Psoas muscle (tissue), 8 donors: Measurements from ENCODE around the gene ABHD2. TPM values are rescaled to one million over a fixed set of nuclear protein-coding genes. Genes with fewer than 3 reads are reported as not detected.

Experiments
- ATAC-seq, 4 donors: fragments of 200-7000 bp; cut with Tn5 transposase; one replicate each; pipeline ENCODE4 v1.9.1; 2020; ENCODE audit warnings: moderate library complexity in 3 of 4, mild to moderate bottlenecking in 2 of 4
- DNase-seq, 2 donors: peaks; one replicate each; pipeline ENCODE4 v3.0.0-alpha.2; 2020
- H3K27ac ChIP-seq: fragments of 200-600 bp; one replicate; pipeline ENCODE4 v1.8.0; 2022
- H3K27me3 ChIP-seq, 3 donors: fragments of 200-600 bp in 1 of 3; one replicate each; pipeline versions ENCODE4 v1.6.1 to v1.8.0; 2013 to 2022; ENCODE audit warnings: low read length in 2 of 3, mild to moderate bottlenecking in 2 of 3, moderate library complexity in 1 of 3; ENCODE audit not compliant: insufficient read depth in 3 of 3
- H3K36me3 ChIP-seq, 2 donors: fragments of 200-600 bp in 1 of 2; one replicate each; pipeline versions ENCODE4 v1.6.1 to v1.8.0; 2013 to 2022; ENCODE audit warnings: low read depth in 1 of 2, mild to moderate bottlenecking in 1 of 2, moderate library complexity in 1 of 2; ENCODE audit not compliant: insufficient read depth in 1 of 2
- H3K4me1 ChIP-seq: fragments of 200-600 bp; one replicate; pipeline ENCODE4 v1.8.0; 2022
- H3K4me3 ChIP-seq: fragments of 200-600 bp; one replicate; pipeline ENCODE4 v1.8.0; 2022; ENCODE audit warnings: mild to moderate bottlenecking
- H3K9me3 ChIP-seq: fragments of 200-600 bp; one replicate; pipeline ENCODE4 v1.8.0; 2022
- CTCF ChIP-seq: fragments of 200-600 bp; IDR thresholded peaks from one replicate; pipeline ENCODE4 v1.8.0; 2022; ENCODE audit warnings: antibody characterized with exemption
- whole genome bisulfite sequencing, 3 donors: extraction: QIAGEN DNeasy Blood & Tissue Kit; methylation state at CpG; one replicate each; pipeline versions ENCODE4 v1.1.6 to v1.1.7; 2013; 5-methylcytosine and 5-hydroxymethylcytosine counted together
- intact Hi-C, 2 donors: fragments of 100-400 bp; cut with DNase I; formaldehyde crosslinking; loops; one replicate each; pipeline versions ENCODE4 v1.11.0 to v1.14.2; 2022
- polyA plus RNA-seq, 3 donors: library from polyadenylated mRNA; stranded (reverse); fragments of 200-250 nt; gene quantifications; one replicate each; pipeline ENCODE4 v1.2.3, GENCODE V29; 2013
- total RNA-seq, 4 donors: library from RNA; stranded (reverse); fragmentation: NEBNext Ultra II Directional in 2 of 4; extraction: Animal tissue kit (Norgen Biotek cat#: 25700) in 2 of 4; gene quantifications; one replicate each; pipeline versions ENCODE4 v1.2.1 to v1.2.4, GENCODE V29; 2021 to 2023
- donor health status: healthy with polysubstance abuse.
- donor health status: DM: no; HTN: no; CAD: no; lungs with moderate emphysema.
- donor health status: Bipolar disorder and iron deficiency.
- donor health status: healthy.
- donor health status: DM: yes; HTN: yes; CAD: no.
- donor health status: DM: no; HTN: no; CAD: no.
- donor health status: DM: no; HTN: no; CAD: no.
- donor health status: DM: yes; HTN: yes; CAD: no.

ABHD2 gene
- total and polyA plus RNA-seq, 7 donors: 10.8 to 215 (median 66.1) TPM

- Histone ChIP-seq H3K4me3 (no peak overlapping the region), H3K36me3 (peaks cover 6 to 37% of the 10 kb centered on the region in 2 donors), H3K27ac (peak overlapping the region; percentile 25), H3K9me3 (no peaks in the 10 kb centered on the region), H3K27me3 (no peaks in the 10 kb centered on the region), H3K4me1 (peaks cover 75% of the 10 kb centered on the region)
- no peak for ATAC-seq
- WGBS, 3 donors: 55 to 69% (median 63%) methylated on average over 6 of the region's 6 CpGs
- intact Hi-C loops: no loop called here
- TF ChIP-seq CTCF: no peak
- no peak for DNase-seq
Measured at GRCh38 chr15:89143503-89144162, 55.4 kb downstream of the ABHD2 start.

GRCh38 chr15:89144491-89144890 is 56.2 kb downstream of the ABHD2 start:
- Histone ChIP-seq H3K27ac (peak overlapping the region; percentile 25), H3K4me1 (peaks cover 74% of the 10 kb centered on the region), H3K27me3 (no peaks in the 10 kb centered on the region), H3K4me3 (no peak overlapping the region), H3K36me3 (peaks cover 6 to 37% of the 10 kb centered on the region in 2 donors), H3K9me3 (no peaks in the 10 kb centered on the region)
- intact Hi-C loops: no loop called here
- TF ChIP-seq CTCF: no peak
- 89 to 94% (median 93%) methylated on average over 3 of the region's 3 CpGs for WGBS, 3 donors
- DNase-seq (no peak), ATAC-seq (no peak)

GRCh38 chr15:89146366-89146765 is 58.1 kb downstream of the ABHD2 start:
- intact Hi-C loops: no loop called here
- Histone ChIP-seq H3K27me3 (no peaks in the 10 kb centered on the region), H3K4me3 (no peak overlapping the region), H3K36me3 (peaks cover 6 to 22% of the 10 kb centered on the region in 2 donors), H3K4me1 (peaks cover 74% of the 10 kb centered on the region), H3K27ac (no peak overlapping the region), H3K9me3 (no peaks in the 10 kb centered on the region)
- no peak for ATAC-seq
- DNase-seq: no peak
- 57 to 62% (median 59%) methylated on average over 5 of the region's 5 CpGs for WGBS, 3 donors
- no peak for TF ChIP-seq CTCF

- no peak for DNase-seq
- H3K9me3 ChIP-seq: no peaks in the 10 kb centered on the region
- TF ChIP-seq CTCF: no peak
- peaks cover 3 to 29% of the 10 kb centered on the region in 2 donors for H3K36me3 ChIP-seq
- no peak for ATAC-seq
- H3K27me3 ChIP-seq: no peaks in the 10 kb centered on the region
- 68 to 99% (median 70%) methylated on average over 2 of the region's 2 CpGs for whole genome bisulfite sequencing, 3 donors
- intact Hi-C loops: no loop called here
- H3K4me1 ChIP-seq: peaks cover 61% of the 10 kb centered on the region
- H3K4me3 ChIP-seq: no peak overlapping the region
- peak overlapping the region; percentile 78 for H3K27ac ChIP-seq
Measured at GRCh38 chr15:89148126-89148525, 59.9 kb downstream of the ABHD2 start.
